Heart right ventricle (tissue), 16 donors: ENCODE results near the gene SLC6A6. TPM values are rescaled to one million over a fixed set of nuclear protein-coding genes. Genes with fewer than 3 reads are reported as not detected.
A peak's percentile ranks its signal among the peaks of the same experiment; 100 is the strongest.

Experiments
- ATAC-seq, 8 donors: fragments of 200-7000 bp; cut with Tn5 transposase; one replicate each; pipeline ENCODE4 v1.9.1; 2020; ENCODE audit warnings: mild to moderate bottlenecking in 8 of 8, moderate library complexity in 8 of 8, moderate number of reproducible peaks in 1 of 8
- DNase-seq, 2 donors: peaks; one replicate each; pipeline ENCODE4 v3.0.0-alpha.2; 2020
- H3K27ac ChIP-seq, 10 donors: fragments of 200-600 bp; sonication (generic) in 2 of 10; one replicate each; pipeline versions ENCODE4 v1.5.0 to v1.8.0; 2020 to 2022; ENCODE audit warnings: mild to moderate bottlenecking in 3 of 10
- H3K27me3 ChIP-seq, 7 donors: fragments of 200-600 bp; one replicate each; pipeline ENCODE4 v1.8.0; 2021 to 2022; ENCODE audit warnings: mild to moderate bottlenecking in 2 of 7
- H3K36me3 ChIP-seq, 9 donors: fragments of 200-600 bp; sonication (generic) in 1 of 9; one replicate each; pipeline versions ENCODE4 v1.5.0 to v1.8.0; 2020 to 2022; ENCODE audit warnings: mild to moderate bottlenecking in 2 of 9
- H3K4me1 ChIP-seq, 9 donors: fragments of 200-600 bp; sonication (generic) in 1 of 9; one replicate each; pipeline versions ENCODE4 v1.5.0 to v1.8.0; 2020 to 2022; ENCODE audit warnings: mild to moderate bottlenecking in 4 of 9
- H3K4me3 ChIP-seq, 10 donors: fragments of 200-600 bp; sonication (generic) in 2 of 10; one replicate each; pipeline versions ENCODE4 v1.5.0 to v1.8.0; 2020 to 2022; ENCODE audit warnings: mild to moderate bottlenecking in 7 of 10, moderate library complexity in 2 of 10
- H3K9me3 ChIP-seq, 11 donors: fragments of 200-600 bp in 10 of 11; sonication (generic) in 2 of 11; one replicate each; pipeline versions ENCODE4 v1.5.0 to v1.8.0; 2013 to 2022; ENCODE audit warnings: mild to moderate bottlenecking in 2 of 11, control low read depth in 1 of 11, moderate library complexity in 1 of 11
- WGBS, 2 donors: extraction: QIAGEN DNeasy Blood & Tissue Kit; methylation state at CpG; one replicate each; pipeline ENCODE4 v1.1.7; 2013; ENCODE audit warnings: inconsistent platforms in 1 of 2; 5-methylcytosine and 5-hydroxymethylcytosine counted together
- intact Hi-C, 10 donors: fragments of 100-400 bp; cut with DNase I; formaldehyde crosslinking; loops; one replicate each; pipeline versions ENCODE4 v1.11.1 to v1.14.2; 2022
- polyA plus RNA-seq, 2 donors: library from polyadenylated mRNA; stranded (reverse); fragments of 200-250 nt; gene quantifications; one replicate each; pipeline ENCODE4 v1.2.3, GENCODE V29; 2013
- total RNA-seq, 10 donors: library from RNA; stranded (reverse); fragmentation: NEBNext Ultra II Directional in 3 of 10; extraction: Animal tissue kit (Norgen Biotek cat#: 25700) in 3 of 10; gene quantifications; one replicate each; pipeline versions ENCODE4 v1.2.1 to v1.2.4, GENCODE V29; 2021 to 2023
- TF ChIP-seq, protein P1 (sequence below), 9 donors: fragments of 200-600 bp; sonication (generic) in 2 of 9; IDR thresholded peaks; one replicate each; pipeline versions ENCODE4 v1.5.0 to v1.8.0; 2021 to 2022; ENCODE audit warnings: antibody characterized with exemption in 9 of 9, mild to moderate bottlenecking in 5 of 9, moderate library complexity in 1 of 9
- donor health status: Arrhythmogenic right ventricular cardiomyopathy.
- donor health status: ischemic (EF 13 %, LVEDD 7.1; RV severe dilation, severe dysfunction).
- donor health status: healthy with polysubstance abuse.
- donor health status: DM: no; HTN: yes; CAD: no.
- donor health status: DM: no; HTN: no; CAD: no.
- donor health status: ischemic (EF 25% LVEDD 6.9; RV normal size, moderate dysfunction).
- donor health status: ischemic (EF 25% LVEDD 5.7; RV mildly dilated, moderate dysfunction).
- donor health status: healthy.
- donor health status: DM: yes; HTN: yes; CAD: no.
- donor health status: Ischemic cardiomyopathy.
- donor health status: ischemic (EF 35%, LVEDD 5.7; RV mildly dilated, moderate dysfunction).
- donor health status: nonischemic (EF 11% LVEDD 7.7; RV severe dilation, severe dysfunction).
- donor health status: DM: yes; HTN: yes; CAD: no.
- donor health status: PGD.
- donor health status: ischemic (EF 29% LVEDD 5.4; RV normal size, mild dysfunction).
- donor health status: nonischemic (EF 23%, LVEDD 6.1; RV moderate dilation, normal function).

Gene SLC6A6
- total and polyA plus RNA-seq, 12 donors = 7.7 to 68.7 (median 44.0) TPM

DNA sequence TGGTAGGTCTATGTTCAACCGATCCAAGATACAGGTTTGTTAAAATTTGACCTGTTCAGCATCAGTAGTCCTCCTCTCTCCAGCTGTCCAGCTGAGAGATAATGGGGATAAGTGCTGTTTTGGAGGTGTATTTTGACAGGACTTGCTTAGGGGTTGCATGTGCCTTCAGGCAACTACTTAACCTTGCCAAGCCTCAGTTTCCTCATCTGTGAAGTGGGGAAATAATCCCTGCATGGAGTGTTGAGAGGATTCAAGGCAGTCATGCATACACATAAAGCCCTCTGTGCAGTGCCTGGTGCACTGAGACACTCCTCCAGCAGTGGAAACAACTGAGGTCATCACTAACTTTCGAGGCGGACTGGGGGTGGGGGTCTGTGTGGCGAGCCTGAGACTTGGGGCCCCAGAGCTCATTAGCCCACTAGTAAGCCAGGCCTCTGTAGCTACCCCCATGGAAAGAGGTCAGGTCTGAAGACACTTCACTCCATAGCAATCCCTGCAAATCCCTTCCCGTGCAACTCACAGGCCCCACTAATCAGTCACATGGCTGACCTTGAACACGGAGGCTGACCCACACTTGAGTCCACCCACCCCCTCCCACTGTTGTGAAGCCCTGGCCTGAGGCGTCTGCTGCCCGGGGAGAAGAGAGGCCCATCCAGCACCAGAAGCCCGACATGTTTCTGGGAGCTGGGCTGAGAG is 25.9 kb upstream of the SLC6A6 start:
- H3K4me1 ChIP-seq = peaks cover 11 to 66% (median 36%) of the 10 kb centered on the region in 9 donors
- H3K4me3 ChIP-seq = no peak overlapping the region
- no peak for DNase-seq
- 69 to 73% methylated on average over 9 of the region's 9 CpGs for WGBS, 2 donors
- H3K9me3 ChIP-seq = no peaks in the 10 kb centered on the region
- TF ChIP-seq, protein P1, sequence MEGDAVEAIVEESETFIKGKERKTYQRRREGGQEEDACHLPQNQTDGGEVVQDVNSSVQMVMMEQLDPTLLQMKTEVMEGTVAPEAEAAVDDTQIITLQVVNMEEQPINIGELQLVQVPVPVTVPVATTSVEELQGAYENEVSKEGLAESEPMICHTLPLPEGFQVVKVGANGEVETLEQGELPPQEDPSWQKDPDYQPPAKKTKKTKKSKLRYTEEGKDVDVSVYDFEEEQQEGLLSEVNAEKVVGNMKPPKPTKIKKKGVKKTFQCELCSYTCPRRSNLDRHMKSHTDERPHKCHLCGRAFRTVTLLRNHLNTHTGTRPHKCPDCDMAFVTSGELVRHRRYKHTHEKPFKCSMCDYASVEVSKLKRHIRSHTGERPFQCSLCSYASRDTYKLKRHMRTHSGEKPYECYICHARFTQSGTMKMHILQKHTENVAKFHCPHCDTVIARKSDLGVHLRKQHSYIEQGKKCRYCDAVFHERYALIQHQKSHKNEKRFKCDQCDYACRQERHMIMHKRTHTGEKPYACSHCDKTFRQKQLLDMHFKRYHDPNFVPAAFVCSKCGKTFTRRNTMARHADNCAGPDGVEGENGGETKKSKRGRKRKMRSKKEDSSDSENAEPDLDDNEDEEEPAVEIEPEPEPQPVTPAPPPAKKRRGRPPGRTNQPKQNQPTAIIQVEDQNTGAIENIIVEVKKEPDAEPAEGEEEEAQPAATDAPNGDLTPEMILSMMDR (IDR thresholded peaks at IDR 0.05) = no peak
- no peaks in the 10 kb centered on the region for H3K36me3 ChIP-seq
- intact Hi-C loops = no loop called here
- peaks cover 0 to 11% (median 8%) of the 10 kb centered on the region in 7 donors for H3K27me3 ChIP-seq
- H3K27ac ChIP-seq = peak overlapping the region in 6 of 10 donors; percentile 39 to 82 (median 52)
- no peak for ATAC-seq

DNA sequence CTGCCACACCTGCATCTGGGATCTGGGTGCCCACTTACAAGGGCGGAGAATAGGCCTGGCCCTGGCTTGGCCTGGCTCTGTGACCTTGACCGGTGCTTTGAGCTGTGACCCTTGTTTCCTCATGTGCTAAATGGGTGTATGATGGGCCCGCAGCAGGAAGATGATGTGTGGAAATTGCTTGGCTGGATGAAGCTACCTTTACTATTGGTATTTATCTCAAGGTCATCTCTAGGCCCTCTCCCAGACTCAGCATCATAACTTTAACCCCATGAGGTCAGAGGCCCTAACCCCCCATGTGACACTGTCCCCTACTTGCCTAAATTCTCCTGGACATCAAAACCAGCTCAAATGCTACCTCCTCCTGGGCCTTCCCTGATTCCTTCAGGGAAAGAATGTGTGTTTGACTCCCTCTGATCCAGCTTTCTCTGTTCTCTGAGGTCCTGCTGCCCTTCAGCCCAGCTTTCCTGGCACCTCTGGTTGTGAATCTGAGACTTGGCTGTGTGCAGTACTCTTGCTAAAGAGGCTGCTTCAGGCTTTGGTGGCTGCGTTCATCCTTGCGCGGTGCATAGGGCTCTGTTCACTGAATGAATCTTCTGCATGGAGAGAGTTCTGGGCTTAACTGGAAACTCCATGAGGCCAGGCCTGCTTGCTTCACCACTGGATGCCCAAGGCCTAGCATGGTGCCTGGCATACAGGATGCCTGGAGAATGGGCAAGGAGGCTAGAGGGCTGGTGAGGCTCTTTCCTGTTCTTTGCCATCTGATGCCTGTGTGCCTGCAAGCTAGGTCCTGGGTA is 25.2 kb upstream of the SLC6A6 start:
- peak in 1 of 8 donors; percentile 7 for ATAC-seq

DNA sequence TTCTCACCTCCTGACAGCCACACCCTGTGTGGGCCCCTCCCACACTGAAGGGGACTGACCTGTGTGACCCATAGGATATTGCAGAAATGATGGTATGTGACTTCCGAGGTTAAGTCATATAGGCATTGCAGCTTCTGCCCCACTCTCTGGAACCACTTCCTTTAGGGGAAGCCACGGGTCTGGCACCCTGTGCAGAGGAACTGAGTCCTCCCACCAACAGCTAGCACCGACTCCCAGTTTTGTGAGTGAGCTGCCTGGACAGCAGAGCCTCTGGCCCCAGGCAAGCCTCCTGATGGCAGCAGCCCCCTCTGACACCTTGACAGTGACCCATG is 24.6 kb upstream of the SLC6A6 start:
- intact Hi-C loops = no loop called here
- Histone ChIP-seq H3K4me3 (no peak overlapping the region), H3K27me3 (peaks cover 0 to 12% (median 6%) of the 10 kb centered on the region in 7 donors), H3K36me3 (no peaks in the 10 kb centered on the region), H3K9me3 (no peaks in the 10 kb centered on the region), H3K4me1 (peaks cover 3 to 53% (median 23%) of the 10 kb centered on the region in 9 donors), H3K27ac (peak overlapping the region in 1 of 10 donors; percentile 82)
- TF ChIP-seq, protein P1 (IDR thresholded peaks at IDR 0.05) = no peak
- WGBS, 2 donors = 74 to 84% methylated on average over 3 of the region's 3 CpGs
- ATAC-seq = peak in 4 of 8 donors; percentile 4 to 34 (median 17)
- no peak for DNase-seq

More for the DNA sequence above, 25.2 kb upstream of the SLC6A6 start:
- Histone ChIP-seq H3K9me3 (no peaks in the 10 kb centered on the region), H3K36me3 (no peaks in the 10 kb centered on the region), H3K27ac (peak overlapping the region in 6 of 10 donors; percentile 39 to 82 (median 52)), H3K4me1 (peaks cover 7 to 59% (median 29%) of the 10 kb centered on the region in 9 donors), H3K4me3 (no peak overlapping the region), H3K27me3 (peaks cover 0 to 10% (median 8%) of the 10 kb centered on the region in 7 donors)
- intact Hi-C loops = no loop called here
- no peak for DNase-seq
- 83 to 86% methylated on average over 6 of the region's 6 CpGs for WGBS, 2 donors
- TF ChIP-seq, protein P1 (IDR thresholded peaks at IDR 0.05) = no peak

DNA sequence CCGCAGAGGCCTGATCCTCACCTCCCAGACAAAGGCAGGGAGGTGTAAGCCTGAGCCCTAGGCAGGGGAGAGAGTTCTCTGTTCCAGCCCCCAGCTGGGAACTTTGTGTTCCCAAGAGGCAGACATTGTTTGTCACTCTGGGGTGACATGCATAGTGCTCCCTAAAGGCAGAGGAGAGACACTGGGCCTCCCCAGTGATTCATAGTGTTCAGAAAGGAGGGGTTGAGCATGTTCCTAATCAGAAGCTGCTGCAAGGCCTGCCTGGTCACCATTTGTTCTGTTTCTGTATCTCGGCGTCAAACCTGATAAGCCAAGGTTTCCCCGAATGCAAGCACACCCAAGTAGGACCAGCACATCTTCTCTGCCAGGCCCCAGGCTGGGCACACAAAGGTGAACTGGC is 24.0 kb upstream of the SLC6A6 start:
- 63 to 75% methylated on average over 4 of the region's 4 CpGs for WGBS, 2 donors
- H3K4me3 ChIP-seq = no peak overlapping the region
- TF ChIP-seq, protein P1 (IDR thresholded peaks at IDR 0.05) = no peak
- H3K4me1 ChIP-seq = peaks cover 3 to 47% (median 21%) of the 10 kb centered on the region in 9 donors
- H3K27me3 ChIP-seq = peaks cover 0 to 14% (median 3%) of the 10 kb centered on the region in 7 donors
- no peaks in the 10 kb centered on the region for H3K36me3 ChIP-seq
- intact Hi-C loops = no loop called here
- ATAC-seq (peak in 2 of 8 donors; percentile 18 to 43), DNase-seq (no peak)
- no peaks in the 10 kb centered on the region for H3K9me3 ChIP-seq
- peak overlapping the region in 2 of 10 donors; percentile 40 to 82 for H3K27ac ChIP-seq
